ENCODE measurements around the gene SEC16A.

SEC16A gene

DNA sequence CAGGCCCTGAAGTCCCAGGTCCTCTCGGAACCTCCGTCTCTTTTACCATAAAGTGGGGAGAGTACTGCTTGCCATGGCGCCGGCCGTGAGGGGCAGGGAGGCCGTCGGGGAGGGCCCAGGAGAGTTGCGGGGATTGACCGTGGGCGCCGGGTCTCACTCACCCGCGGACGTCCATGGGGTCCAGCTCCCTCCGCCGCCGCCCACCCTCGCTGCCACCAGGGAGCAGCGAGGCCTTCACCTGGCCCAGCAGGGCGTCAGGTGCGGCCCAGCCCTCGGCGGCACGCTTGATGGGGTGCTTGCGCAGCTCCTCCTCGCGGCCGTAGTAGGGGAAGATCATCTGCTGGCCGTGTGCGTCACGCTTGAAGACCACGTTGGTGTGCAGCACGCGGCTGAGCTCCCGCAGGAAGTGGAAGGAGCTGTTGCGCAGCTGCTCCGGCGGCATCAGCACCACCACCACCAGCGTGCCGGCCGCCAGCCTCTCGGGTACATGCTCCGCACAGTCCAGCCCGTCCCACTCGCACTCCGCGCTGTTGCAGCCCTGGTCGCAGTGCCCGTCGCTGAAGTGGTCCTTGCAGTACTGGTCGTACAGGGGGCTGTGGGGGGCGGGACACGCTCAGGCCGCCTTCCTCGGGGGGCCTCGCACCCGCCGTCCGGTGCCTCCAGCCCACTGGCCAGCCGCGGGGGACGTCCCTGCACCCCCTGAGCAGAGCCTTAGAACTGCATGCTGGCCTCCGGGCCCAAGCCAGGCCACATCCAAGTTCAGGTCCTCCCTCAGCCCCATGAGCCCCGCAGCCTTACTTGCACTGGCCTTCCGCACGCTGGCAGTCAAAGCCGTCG is 21.9 kb upstream of the SEC16A start:
- FAIRE-seq = no peak

DNA sequence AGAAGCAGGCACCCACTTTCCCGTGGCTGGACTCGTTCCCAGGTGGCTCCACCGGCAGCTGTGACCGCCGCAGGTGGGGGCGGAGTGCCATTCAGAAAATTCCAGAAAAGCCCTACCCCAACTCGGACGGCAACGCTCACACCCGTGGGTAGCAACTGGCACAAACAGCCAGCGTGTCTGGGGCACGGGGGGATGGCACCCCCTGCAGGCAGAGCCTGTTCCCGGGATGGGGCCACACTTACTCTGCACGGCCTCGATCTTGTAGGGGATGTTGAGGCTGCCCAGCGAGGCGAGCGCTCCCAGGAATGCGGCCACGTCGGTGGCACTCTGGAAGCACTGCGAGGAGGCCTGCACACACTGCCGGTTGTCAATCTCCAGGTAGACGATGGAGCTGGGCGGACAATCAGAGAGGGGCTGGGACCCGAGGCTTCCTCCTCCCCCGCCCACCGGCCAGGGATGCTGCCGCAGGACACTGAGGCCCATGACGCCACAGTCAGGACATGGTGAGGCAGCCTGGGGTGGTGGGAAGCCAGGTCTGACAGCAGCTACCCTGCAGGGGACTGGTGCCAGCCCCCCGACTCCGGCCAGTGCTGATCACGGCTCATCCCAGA is 20.2 kb upstream of the SEC16A start:
- no peak for FAIRE-seq

DNA sequence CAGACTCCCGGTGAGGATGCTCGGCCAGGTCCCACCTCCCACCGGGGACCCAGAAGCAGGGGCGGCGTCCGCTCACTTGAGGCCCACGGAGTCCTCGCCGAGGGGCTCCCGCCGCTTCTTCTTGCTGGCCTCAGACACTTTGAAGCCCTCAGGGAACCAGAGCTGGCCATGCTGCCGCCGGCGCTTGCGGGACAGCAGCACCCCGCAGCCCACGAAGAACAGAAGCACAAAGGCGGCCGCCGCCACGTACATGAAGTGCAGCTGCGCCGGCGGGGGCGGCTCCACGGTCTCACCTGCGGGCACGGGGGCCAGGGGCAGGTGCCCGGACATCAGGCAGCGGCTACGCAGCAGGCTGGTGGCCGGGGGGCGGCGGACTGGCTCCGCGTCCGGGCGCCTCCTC is 19.4 kb upstream of the SEC16A start:
- no peak for FAIRE-seq

DNA sequence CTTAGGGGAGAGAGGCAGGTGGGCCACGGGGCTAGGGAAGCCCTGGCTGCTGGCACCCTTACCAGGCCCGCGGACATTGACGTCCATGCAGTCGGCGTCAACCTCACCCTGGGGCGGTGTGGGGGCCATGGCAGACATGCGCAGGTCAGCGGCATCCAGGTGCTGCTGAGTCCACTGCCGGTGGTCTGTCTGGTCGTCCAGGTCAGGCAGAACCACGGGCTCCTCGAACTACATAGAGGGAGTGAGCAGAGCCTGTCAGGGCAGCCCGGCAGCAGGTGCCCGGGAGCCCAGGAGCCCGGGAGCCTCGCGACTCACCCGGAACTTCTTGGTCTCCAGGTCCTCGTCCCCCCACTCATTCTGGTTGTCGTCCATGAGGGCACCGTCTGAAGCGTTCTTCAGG is 18.8 kb upstream of the SEC16A start:
- no peak for FAIRE-seq

DNA sequence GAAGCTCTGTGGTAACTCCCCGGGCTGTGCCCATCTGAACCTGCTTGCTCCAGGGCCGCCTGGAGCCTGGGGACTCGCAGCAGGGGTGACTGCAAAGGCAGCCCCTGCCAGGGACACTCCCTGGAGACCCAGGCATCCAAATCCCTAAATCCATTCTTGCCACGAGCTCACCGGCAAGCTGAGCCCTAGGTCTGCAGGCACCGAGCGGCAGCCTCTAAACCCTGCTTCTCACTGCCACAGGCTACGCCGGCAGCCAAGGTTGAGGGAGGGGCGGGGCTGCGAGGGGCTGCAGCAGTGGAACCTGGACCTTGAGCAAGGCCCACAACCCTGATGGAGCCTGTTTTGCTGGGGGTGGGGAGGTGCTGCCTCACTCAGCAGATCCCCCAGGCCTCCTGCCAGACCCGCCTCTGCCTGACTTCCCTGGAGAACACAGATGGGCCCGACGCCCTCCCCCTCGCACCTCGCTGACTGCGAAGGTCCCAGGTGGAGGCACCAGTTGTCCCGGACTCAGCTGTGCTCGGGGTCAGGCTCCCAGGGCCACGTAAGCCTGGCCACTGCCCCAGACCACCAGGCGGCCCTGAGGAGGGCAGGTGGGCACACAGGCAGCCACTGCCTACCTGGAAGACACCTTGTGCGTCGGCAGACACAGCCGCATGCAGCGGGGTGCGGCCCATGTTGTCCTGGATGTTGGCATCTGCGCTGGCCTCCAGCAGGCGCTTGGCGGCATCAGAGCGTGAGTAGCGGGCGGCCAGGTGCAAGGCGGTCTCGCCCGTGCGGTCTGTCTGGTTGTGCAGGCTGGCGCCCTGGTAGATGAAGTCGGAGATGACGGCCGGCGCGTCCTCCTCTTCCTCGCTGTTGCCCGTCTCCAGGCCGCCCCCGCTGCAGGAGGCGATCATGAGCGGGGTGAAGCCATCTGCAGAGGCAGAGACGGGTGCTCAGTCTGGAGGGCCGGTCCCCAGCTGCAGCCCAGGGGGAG is 17.4 kb upstream of the SEC16A start:
- no peak for FAIRE-seq

DNA sequence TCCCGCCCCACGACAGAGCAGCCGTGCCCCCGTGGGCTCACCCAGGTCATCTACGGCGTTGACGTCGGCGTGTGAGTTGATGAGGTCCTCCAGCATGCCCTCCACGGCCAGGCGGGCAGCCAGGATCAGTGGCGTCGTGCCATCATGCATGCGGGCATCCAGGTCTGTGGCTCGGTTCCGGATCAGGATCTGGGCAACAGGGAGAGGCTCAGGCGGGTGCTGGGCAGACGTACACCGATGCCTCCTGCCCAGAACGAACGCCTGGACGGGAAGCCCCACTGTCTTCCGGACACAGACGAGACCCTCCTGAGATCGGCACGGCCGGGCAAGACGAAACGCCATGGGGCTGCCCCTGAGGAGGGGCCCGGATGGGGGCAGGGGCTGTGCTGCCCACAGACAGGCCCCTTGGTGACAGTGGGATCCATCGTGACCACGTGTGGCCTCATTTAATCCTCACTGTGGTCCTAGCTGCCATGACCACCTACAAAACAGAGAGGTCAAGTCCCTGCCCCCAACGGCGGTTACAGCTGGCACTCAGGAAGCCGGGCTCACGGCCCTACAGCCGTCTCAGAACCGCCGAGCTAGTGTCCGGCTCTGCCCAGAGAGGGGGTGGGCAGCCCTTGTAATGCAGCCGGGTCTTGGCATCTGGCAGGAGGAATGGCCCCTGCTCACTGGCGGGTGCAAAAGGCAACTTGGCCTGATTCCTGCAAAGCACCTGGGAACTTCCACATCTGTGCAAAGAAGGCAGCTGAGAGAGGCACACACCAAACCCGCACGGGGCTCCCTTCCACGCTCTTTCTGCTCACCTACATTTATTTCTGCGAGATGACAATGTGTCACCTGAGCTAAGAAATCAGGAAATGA is 16.5 kb upstream of the SEC16A start:
- no peak for FAIRE-seq

DNA sequence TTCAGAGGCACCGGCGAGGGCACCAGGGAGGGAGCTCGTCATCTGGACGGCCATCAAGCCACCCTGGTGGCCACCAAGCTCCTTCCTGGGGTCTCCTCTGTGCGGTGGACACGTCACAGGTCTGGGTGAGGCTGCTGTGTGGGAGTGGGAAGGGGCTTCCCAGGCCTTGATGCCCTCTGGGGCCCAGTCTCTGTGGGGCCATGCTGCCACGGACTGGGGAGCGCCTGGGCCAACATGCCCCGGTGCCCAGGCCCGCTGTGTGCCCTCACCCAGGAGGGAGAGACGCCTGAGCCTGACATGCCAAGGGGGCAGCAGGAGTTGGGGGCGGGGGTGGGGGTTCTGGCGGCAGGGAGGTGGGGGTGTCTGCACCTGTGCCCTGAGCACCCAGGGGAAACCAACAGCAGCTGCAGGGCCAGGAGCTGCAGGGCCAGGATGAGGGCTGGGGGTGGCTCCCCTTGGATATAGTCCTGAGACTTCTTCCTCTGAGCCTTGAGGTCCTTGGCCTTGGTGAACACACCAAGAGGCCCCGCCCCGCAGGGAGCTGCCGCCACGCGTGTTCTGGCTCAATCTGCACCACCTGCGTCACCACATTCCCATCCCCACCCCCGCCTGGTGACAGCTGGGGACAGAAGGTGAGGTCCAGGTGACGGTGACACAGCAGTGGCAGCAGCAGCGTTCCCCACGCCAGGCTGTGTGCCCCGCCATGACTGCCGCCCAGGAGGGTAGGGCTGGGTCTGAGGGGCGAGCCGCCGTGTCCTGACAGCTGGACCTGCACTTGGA is 15.3 kb upstream of the SEC16A start:
- FAIRE-seq = no peak

DNA sequence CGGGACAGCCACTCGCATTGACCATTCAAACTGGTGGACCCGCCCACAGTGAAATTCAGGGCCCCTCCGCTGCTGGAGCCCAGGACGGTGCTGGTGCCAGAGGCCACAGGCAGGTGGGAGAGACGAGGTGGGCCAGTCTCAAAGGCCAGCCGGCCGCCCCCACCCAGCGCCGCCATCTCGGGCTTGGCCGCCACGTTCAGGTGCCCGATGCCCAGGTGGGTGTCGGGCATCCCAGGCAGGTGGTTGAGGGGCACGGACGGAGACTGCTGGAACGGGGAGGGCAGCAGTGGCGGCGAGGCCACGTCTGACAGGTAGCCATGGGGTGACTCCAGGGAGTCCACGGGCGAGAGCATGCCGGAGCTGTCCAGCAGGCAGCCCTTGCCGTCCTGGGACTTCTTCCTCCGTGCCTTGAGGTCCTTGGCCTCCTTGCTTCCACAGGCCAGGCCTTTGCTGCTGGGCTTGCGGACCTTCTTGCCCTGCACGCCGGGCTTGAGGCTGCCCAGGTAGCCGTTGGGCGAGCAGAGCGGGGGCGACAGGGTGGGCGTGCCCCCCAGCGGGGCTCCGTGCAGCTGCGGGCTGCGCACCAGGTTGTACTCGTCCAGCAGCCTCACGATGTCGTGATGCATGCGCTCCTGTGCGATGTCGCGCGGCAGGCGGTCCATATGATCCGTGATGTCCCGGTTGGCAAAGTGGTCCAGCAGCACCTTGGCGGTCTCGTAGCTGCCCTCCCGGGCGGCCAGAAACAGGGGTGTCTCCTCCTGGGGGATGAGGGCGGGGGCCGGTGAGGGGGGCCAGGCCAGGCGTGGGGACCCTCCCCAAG is 14.2 kb upstream of the SEC16A start:
- no peak for FAIRE-seq

DNA sequence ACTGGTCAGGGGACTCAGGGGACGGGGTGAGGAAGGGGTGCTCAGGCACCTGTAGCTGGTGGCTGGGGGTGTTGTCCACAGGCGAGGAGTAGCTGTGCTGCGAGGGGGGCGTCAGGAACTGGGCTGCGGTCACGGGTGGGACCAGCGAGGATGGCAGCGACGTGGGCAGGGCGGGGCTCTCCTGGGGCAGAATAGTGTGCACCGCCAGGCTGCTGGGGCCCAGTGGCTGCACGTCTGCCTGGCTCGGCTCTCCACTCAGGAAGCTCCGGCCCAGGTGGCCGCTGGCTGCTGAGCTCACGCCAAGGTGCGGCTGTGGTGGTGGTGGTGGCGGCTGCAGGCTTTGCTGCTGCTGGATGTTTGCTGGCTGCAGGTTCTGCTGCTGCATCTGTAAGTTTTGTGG is 13.3 kb upstream of the SEC16A start:
- FAIRE-seq = no peak

DNA sequence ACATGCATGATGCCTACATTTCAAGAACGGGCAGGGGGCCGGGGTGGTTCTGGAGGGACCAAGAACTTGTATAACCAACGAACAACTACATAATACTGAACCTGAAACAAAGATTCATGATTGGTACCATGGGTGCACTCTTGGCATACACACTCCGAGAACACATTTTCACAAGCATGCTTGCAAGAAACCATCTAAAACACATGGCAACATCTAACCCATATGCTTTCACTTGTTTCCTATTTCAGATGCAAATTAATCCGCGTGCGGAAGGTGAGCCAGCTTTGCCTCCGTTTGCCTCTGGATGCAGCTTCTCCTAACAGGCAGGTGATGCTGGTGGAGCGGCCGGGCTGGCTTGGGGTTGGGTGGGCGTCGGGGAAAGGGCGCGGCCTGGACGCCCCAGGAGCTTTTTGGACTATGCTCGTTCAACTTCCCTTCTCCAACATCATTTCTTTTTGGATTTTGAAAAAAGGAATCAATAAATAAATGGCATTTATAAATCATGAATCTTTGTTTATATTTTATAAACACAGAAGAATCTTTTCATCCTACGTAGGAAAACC is 12.5 kb upstream of the SEC16A start:
- FAIRE-seq = no peak

DNA sequence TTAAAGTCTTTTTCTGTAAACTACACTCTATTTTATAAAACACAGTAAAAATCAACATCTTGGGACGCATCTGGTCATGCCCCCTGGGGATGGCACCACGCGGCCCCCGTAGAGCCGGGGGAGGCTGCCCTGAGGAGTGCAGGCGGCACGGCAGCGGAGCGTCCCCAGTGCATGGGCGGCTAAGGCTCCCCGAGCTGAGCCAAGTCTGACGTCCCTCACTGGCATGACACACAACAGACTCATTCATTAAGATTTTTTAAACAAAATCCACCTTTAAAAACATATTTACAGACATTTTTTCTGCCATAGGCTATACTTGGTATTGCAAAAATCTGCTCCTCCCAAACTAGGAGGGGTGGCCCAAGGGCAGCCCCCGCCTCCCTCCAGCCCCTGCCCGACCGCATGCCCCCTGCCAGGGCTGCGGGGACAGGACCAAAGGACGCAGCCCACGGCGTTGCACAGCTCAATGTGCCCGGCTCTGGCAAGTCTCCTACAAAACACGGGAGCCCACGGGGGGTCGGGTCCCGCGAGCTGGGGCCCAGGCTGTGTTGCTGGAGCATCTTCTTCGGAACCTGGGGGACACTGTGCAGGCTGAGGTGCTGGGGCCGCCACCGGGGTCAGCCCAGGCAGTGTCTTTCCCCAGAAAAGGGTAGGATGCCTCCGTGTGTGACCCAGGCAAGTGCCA is 11.8 kb upstream of the SEC16A start:
- FAIRE-seq = no peak

DNA sequence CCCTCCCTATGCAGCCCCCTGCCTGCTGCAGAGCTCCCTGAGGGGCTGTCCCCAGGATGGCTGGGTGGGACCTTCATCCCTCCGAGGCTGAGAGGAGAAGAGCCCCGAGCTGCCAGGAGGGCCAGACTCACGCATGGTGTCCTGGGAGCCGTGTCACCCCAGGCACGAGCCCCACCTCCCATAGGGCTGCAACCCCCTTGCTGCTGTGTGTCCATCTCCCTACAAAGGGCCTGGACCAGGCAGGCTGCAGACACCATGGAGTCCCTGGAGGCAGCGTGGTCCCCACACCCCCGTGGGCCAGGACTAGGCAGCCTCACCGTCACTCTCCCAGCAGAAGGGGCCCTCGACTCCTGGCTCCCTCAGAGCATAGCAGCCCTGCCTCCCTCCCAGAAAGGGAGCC is 11.2 kb upstream of the SEC16A start:
- FAIRE-seq = no peak

DNA sequence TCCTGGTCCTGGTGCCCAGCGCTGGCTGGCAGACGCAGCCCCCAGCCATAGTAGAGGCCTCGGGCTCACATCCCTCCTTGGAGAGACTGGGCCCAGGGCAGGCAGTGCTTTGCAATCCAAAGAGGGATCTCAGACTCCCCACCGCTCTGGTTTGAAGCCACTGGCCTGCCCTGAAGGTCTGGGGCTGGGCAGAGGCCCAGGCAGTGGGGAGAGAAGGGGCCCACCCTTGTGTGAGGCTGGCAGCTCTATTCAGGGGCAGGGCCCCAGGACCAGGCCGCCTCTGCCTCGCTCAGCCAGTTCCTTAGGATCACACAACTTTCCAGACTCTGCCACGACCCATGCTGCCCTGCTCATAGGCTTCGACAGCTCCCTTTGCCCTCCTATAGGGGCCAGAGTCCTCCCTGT is 10.7 kb upstream of the SEC16A start:
- no peak for FAIRE-seq

DNA sequence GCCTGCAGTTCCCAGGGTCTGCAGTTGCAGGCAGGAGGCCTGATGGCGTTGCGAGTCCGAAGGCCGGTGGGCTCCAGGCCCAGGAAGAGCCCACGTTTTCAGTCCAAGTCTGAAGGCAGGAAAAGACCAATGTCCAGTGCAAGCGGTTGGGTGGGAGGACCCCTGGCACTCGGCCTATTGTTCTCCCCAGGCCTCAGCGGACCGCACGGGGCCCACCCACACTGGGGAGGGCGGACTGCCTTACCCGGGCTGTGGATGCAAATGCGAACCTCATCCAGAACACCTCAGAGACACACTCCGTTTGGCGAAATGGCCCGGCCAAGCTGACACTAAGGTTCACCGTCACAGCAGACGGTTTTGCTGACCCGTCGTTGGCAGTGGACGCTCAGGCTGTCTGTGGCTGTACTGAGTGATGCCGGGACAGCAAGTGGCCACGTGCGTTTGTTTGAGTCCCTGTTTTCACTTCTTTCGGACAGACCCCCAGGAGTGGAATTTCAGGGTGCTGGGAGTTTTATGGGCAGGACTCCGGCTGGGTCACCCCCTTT is 10.2 kb upstream of the SEC16A start:
- no peak for FAIRE-seq

DNA sequence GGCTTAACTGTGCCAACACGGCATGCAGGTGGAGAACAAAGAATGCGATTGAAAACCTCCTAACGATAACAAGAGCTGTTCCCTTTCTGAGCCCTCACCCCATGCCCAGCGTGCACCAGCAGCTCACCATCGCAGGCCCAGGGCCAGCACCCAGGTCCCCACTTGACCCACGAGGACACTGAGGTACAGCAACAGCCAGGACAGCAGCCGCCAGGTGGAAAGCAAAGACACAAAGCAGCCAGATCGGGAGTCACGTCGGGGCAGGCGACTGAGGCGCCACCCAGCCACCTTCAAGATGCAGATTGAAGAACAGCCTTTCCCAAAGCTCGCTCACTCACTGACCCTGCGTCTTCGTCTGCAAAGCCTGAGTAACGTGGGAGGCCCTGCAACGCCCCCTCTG is 6.9 kb upstream of the SEC16A start:
- no peak for FAIRE-seq

DNA sequence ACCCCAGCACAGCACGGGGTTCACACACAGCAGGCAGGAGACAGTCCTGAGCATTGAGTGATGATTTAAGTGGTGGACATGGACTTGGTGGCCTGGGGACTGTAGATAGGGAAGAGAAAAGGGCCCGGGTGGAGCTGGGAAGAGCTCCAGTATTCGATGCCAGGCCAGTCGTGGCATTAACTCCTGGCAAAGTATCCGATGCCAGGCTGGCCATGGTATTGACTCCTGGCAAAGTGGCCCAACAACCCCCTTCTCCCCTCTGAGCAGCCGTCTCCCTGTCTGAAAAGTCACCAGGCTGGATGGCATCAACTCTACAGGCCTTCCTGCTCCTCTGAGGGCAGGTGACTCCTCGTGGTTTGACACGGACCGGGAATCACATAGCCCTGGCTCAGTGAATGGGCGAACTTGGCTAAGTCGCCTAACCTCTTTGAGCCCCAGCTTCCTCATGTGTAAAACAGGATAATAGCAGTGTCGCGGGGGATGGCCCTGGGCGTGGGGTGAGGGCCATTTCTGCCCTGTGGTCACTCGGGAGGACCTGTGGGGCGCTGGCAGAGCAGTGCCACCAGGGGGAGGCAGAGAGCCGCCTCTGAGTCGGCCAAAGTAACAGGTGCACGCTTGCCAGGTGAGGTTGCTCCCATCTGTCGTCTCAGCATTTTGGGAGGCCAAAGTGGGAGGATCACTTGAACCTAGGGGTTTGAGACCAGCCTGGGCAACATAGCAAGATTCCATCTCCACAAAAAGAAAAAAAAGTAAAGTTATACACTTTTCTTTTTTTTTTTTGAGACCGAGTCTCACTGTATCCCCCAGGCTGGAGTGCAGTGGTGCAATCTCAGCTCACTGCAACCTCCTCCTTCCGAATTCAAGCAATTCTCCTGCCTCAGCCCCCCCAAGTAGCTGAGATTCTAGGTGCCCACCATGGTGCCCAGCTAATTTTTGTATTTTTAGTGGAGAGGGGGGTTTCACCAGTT is 5.7 kb upstream of the SEC16A start:
- no peak for FAIRE-seq

DNA sequence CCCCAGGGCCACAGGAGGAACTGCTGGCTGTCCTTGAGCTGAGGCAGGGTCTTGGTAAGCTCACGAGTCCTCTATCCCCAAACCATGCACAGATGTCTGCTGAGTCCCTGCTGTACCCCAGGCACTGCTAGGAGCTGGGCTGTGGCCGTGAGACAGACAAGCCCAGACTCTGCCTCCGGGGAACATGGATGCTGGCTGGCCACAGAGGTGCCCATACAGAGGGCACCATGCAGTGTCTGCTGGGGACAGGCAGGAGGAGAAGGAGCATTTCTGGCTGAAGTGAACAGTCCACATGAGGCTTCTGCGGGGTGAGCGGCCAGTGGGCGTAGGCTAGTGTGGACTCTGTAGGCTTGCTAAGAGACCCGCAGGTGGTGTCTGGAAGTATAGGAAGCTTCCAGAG is 4.8 kb upstream of the SEC16A start:
- FAIRE-seq = no peak
